Measurements from ENCODE around the gene THBD.
A peak's percentile ranks its signal among the peaks of the same experiment; 100 is the strongest.

THBD gene

DNA sequence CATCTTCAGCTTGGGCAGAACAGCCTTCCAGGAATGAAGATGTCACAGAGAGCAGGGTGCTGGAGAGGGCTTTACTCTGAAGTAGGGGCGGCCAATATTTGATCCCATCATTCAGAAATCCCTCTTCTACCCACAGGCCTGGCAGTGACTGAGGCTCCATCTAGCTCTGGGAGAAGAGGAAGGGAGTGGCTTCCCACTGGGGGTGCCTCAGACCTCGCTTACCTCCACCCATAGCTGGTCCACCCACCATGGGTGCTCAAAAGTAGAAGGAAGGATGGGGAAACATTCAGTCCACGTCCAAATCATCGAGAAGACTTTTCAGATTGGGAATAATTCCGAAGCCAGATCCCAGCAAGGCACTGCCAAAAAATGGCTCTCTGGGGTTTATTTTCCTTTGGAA lies 11.8 kb upstream of the THBD start:
- no peak for DNase-seq

DNA sequence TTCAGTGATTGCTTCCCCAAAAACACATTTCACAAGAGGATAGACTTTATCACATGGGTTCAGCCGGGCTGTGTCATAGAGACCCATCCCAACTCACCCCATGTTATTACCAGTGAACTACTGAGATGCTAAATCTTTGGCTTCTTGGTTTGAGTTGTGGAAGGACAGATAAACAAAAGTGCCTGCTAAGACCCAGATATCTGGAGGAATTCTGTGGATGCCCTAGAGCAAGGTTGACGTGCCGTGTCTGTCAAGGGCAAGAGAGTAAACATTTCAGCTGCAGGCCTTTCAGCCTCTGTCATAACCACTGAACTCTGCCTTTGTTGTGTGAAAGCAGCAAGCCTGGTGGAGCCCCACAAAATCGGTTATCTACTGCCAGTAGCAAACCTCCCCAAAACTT lies 11.2 kb upstream of the THBD start:
- DNase-seq = no peak

- no peak for DNase-seq
These were observed 10.4 kb upstream of the THBD start for GRCh38 chr20:23059846-23060245.

GRCh38 chr20:23059001-23059400 lies 9.5 kb upstream of the THBD start:
- no peak for DNase-seq

DNA sequence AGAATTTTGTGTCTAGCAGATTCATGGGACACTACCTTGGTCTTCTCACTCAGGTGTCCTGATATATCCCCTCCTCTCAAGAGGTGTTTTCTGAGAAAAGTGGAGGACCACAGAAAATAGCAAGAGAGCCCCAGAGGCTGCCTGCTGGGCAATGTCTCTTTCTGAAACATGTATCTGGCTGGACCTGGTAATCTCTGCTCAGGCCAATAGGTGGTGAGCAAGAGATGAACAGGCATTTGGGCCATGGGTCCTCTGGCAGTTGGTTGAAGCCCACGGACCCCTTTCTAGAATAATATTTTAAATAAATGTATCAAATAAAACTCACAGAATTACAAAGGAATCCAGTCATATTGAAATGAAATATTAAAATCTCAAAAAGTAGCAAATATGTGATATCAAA lies 8.8 kb upstream of the THBD start:
- DNase-seq = no peak

- DNase-seq = no peak
These were observed 3.4 kb upstream of the THBD start for GRCh38 chr20:23052904-23053303.

DNA sequence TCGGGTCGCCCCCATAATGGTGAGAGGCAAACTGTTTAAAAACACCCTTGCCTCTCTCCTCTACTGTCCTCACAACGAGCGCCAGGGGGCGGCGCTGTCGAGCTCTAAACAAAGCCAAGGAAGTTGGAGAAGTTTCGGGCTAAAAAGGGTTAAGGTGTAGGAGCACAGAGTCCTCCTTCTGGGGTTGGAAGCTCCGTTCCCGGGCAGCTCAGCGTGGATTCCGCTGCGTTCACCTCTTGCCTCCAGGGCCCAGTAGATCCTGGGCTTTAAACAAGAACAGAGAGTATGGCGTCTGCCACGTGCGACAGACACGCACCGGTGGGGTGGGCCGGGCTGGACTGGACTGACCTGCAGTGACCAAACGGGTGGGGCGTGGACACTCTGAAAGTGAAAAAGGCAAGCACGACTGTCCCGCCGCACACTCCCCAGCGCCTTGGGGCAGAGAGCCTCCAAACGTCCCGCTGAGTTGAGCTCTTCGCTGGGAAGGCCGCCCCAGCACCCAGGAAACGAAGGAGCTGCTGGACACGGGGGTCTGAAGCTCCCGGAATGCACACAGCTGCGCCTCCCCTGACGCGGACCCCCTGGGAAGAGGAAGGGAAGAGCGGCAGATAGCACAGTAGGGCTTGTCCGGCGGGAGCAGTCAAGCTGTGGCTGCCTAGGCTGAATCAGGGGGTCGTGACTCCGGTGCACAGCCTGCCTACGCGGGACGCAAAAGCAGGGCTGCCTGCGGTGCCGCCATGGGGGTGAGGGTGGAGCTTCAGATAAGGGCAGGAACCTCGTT lies 1.6 kb upstream of the THBD start:
- DNase-seq = peak; percentile 27

- no peak for DNase-seq
These were observed 785 bp upstream of the THBD start for GRCh38 chr20:23050076-23050838.

GRCh38 chr20:23048283-23049200 lies 930 bp downstream of the THBD start:
- peak; percentile 27 for DNase-seq

- no peak for DNase-seq
These were observed 1.7 kb downstream of the THBD start for GRCh38 chr20:23047738-23048214.

DNA sequence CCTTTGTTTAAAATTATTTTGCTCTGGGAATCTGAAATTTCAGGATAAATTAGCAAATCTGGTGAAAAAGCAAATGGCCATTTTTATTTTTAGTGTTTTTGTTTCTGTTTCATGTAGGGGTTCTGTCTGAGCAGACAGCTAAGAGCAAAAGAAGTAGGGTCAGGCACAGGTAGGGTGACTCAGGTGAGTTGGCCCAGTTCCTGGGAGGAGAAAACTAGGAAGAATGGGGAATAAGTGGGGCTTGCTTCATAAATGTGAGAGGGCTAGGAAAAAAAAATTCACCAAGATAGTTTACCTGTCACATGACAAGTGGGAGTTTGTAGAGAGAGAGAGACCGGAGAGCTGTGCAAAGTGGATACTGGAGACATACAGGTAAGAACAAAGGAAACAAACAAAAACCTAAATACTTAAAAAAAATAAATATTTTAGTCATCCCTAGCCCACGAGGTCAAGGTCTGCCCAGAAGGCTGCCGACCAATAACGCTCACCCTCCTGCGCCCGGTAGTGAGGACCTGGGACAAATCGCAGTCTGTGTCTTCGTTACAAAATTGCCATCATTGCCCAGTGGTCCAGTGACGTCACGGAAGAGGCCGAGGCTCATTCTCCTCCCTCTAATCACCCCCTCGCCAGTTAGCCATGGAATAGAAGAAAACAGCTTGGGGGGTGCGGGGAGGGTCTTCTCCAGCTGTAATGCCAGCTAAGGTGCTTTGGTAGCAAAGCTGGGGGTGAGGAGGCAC lies 2.3 kb downstream of the THBD start:
- DNase-seq = no peak

- DNase-seq = no peak
These were observed 3.0 kb downstream of the THBD start for GRCh38 chr20:23046431-23046830.

- DNase-seq = no peak
These were observed 6.1 kb downstream of the THBD start for GRCh38 chr20:23043376-23043775.

DNA sequence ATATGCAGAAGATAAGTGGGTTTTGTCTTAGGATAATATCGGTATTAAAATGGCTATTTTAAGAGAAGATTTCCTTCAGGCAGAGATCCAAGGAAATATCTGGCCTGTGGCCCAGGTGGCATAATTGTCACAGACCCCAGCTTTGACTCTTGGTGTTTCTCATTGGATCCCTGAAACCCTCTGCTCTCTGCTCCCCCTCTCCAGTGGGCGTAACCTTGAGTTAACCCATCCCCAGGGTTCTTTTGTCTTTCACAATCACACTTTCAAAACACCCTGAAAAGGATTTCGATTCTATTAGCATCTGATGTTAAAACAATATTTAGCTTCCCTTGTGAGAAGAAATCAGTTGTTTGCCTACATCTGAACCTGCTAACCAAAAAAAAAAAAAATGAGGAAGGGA lies 7.2 kb downstream of the THBD start:
- DNase-seq = no peak

GRCh38 chr20:23039885-23040508 lies 9.5 kb downstream of the THBD start:
- no peak for DNase-seq

GRCh38 chr20:23039136-23039875 lies 10.2 kb downstream of the THBD start:
- no peak for DNase-seq

DNA sequence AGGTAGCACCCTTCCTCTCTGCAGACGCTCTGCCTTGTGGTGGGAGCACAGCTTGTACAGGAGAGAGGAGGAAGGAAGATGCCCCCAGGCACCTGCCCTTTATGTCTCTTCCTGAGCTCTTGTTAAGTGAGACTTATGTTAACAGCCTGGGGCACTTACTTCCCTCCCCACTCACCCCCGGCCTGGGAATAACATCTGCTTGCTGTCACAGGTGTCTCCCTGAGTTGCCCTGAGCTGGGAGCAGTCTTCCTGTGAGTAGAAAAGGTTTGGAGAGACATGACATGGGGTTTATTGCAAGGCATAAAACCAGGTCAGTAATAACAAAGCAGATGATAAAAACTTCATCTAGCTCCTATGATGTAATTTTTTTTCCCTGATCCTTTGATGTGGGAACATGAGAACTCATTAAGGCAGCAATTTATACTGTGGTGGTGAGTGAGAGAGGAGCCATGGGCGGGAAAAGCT lies 12.4 kb downstream of the THBD start:
- no peak for DNase-seq

GRCh38 chr20:23036371-23036770 lies 13.1 kb downstream of the THBD start:
- no peak for DNase-seq

DNA sequence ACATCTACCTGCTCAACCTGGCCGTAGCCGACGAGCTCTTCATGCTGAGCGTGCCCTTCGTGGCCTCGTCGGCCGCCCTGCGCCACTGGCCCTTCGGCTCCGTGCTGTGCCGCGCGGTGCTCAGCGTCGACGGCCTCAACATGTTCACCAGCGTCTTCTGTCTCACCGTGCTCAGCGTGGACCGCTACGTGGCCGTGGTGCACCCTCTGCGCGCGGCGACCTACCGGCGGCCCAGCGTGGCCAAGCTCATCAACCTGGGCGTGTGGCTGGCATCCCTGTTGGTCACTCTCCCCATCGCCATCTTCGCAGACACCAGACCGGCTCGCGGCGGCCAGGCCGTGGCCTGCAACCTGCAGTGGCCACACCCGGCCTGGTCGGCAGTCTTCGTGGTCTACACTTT lies 13.7 kb downstream of the THBD start:
- no peak for DNase-seq

DNA sequence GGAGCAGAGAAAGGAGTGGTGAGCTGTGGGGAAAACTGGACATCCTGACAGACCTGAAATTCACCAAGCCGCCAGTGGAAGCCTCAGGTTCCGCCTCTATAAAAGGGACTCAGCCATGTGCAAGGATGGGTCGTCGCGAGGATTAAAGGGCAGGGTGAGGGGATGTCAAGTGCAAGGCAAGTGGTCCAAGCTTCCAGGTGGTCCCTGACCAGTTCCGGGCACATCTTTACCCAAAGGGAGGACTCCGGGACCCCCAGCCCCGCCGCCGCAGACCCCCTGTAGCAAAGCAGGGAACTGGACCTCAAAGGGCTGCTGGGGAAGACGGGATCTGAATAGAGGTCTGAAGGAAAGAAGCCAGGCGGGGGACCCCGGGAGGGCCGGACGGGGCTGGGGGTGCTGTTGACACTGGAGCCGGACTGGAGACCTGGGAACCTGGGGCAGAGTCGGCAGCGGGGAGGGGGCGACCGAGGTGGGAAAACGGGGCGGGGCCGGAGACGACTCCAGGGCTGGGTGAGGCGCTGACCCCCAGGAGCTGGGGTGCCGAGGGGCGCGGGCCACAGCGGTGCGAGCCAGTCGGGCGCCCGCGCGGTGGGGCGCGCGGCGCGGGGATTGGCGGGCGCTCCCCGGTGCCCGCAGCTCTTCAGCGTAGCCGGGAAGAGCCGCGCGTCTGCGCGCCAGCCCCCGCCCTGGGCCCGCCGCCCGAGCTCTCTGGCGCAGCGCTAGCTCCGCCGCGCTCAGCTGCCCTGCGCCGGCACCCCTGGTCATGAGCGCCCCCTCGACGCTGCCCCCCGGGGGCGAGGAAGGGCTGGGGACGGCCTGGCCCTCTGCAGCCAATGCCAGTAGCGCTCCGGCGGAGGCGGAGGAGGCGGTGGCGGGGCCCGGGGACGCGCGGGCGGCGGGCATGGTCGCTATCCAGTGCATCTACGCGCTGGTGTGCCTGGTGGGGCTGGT lies 14.5 kb downstream of the THBD start, which contains the start of gene SSTR4:
TSS of gene SSTR4 (plus strand) at position 592 of the 951 bp plus-strand sequence. CDS start at position 764, 172 bp downstream.
- DNase-seq = no peak

Data from GF-D8 (cell line).